ENCODE measurements around the gene FMN2.

The FMN2 gene

GRCh38 chr1:240234485-240235210, 143.0 kb downstream of the FMN2 start:
- H3K4me2 ChIP-seq (ENCODE audit: low read length), result no peak overlapping the region
- H3K79me2 ChIP-seq (ENCODE audit: control insufficient read depth, low read length), result no peaks in the 10 kb centered on the region
- no peaks in the 10 kb centered on the region for H3K9me2 ChIP-seq (replicated peaks; ENCODE audit: control insufficient read depth, low read length)
- H3K4me1 ChIP-seq (ENCODE audit: control insufficient read depth, low read length), result peaks cover 9% of the 10 kb centered on the region
- TF ChIP-seq CTCF (IDR thresholded peaks at IDR 0.05; ENCODE audit: low read depth, low read length, poor library complexity, severe bottlenecking) (no peak), EZH2phosphoT487 (IDR thresholded peaks at IDR 0.05; ENCODE audit: borderline replicate concordance, low read length) (no peak)
- peaks cover 5% of the 10 kb centered on the region; the same call in 1 of the 2 replicates for H3K36me3 ChIP-seq (ENCODE audit: control insufficient read depth, low read length)
- no peaks in the 10 kb centered on the region for H4K20me1 ChIP-seq (ENCODE audit: control insufficient read depth, insufficient read depth, low read depth, low read length)
- no peaks in the 10 kb centered on the region for H3F3A ChIP-seq (ENCODE audit: control insufficient read depth, insufficient read depth)
- no peak overlapping the region for H3K27ac ChIP-seq (ENCODE audit: low read depth, low read length)
- H3K4me3 ChIP-seq (ENCODE audit: low read length), result no peak overlapping the region
- H3K9me3 ChIP-seq (ENCODE audit: control insufficient read depth, insufficient read depth, low read length), result no peaks in the 10 kb centered on the region
- H3K27me3 ChIP-seq (ENCODE audit: control insufficient read depth, low read length), result no peaks in the 10 kb centered on the region

GRCh38 chr1:240235521-240236288, 144.0 kb downstream of the FMN2 start:
- Histone ChIP-seq H3K4me3 (ENCODE audit: low read length) (no peak overlapping the region), H3K4me1 (ENCODE audit: control insufficient read depth, low read length) (peaks cover 8% of the 10 kb centered on the region), H3K79me2 (ENCODE audit: control insufficient read depth, low read length) (no peaks in the 10 kb centered on the region), H3K27ac (ENCODE audit: low read depth, low read length) (no peak overlapping the region), H3K36me3 (ENCODE audit: control insufficient read depth, low read length) (peaks cover 5% of the 10 kb centered on the region; the same call in 1 of the 2 replicates), H4K20me1 (ENCODE audit: control insufficient read depth, insufficient read depth, low read depth, low read length) (no peaks in the 10 kb centered on the region), H3K4me2 (ENCODE audit: low read length) (no peak overlapping the region), H3K27me3 (ENCODE audit: control insufficient read depth, low read length) (no peaks in the 10 kb centered on the region), H3K9me3 (ENCODE audit: control insufficient read depth, insufficient read depth, low read length) (no peaks in the 10 kb centered on the region), H3K9me2 (replicated peaks; ENCODE audit: control insufficient read depth, low read length) (no peaks in the 10 kb centered on the region), H3F3A (ENCODE audit: control insufficient read depth, insufficient read depth) (no peaks in the 10 kb centered on the region)
- TF ChIP-seq EZH2phosphoT487 (IDR thresholded peaks at IDR 0.05; ENCODE audit: borderline replicate concordance, low read length) (no peak), CTCF (IDR thresholded peaks at IDR 0.05; ENCODE audit: low read depth, low read length, poor library complexity, severe bottlenecking) (no peak)

GRCh38 chr1:240237305-240237721, 145.6 kb downstream of the FMN2 start:
- no peaks in the 10 kb centered on the region for H4K20me1 ChIP-seq (ENCODE audit: control insufficient read depth, insufficient read depth, low read depth, low read length)

More at GRCh38 chr1:240237305-240237721, 145.6 kb downstream of the FMN2 start:
- no peaks in the 10 kb centered on the region for H3K4me1 ChIP-seq (ENCODE audit: control insufficient read depth, low read length)
- H3K9me3 ChIP-seq (ENCODE audit: control insufficient read depth, insufficient read depth, low read length), result no peaks in the 10 kb centered on the region
- no peaks in the 10 kb centered on the region for H3K79me2 ChIP-seq (ENCODE audit: control insufficient read depth, low read length)
- peaks cover 5% of the 10 kb centered on the region; the same call in 1 of the 2 replicates for H3K36me3 ChIP-seq (ENCODE audit: control insufficient read depth, low read length)
- H3K27ac ChIP-seq (ENCODE audit: low read depth, low read length), result no peak overlapping the region
- no peaks in the 10 kb centered on the region for H3F3A ChIP-seq (ENCODE audit: control insufficient read depth, insufficient read depth)
- no peak overlapping the region for H3K4me3 ChIP-seq (ENCODE audit: low read length)
- no peak overlapping the region for H3K4me2 ChIP-seq (ENCODE audit: low read length)
- no peaks in the 10 kb centered on the region for H3K27me3 ChIP-seq (ENCODE audit: control insufficient read depth, low read length)
- TF ChIP-seq EZH2phosphoT487 (IDR thresholded peaks at IDR 0.05; ENCODE audit: borderline replicate concordance, low read length) (no peak), CTCF (IDR thresholded peaks at IDR 0.05; ENCODE audit: low read depth, low read length, poor library complexity, severe bottlenecking) (no peak)
- H3K9me2 ChIP-seq (replicated peaks; ENCODE audit: control insufficient read depth, low read length), result no peaks in the 10 kb centered on the region

Measured in DOHH2 (cell line).